GM18873 (cell line): Measurements from ENCODE around the gene BRD8.
"Not testable (repeated sequence)": the region's sequence is repeated elsewhere in the genome, so short reads cannot be mapped to it uniquely, and the experiment has no call there.

Experiments
- ATAC-seq: cut with Tn5 transposase; IDR thresholded peaks from one replicate; pipeline ENCODE4 v1.9.1; 2021; ENCODE audit warnings: mild to moderate bottlenecking, moderate library complexity, moderate number of reproducible peaks; ENCODE audit not compliant: unreplicated experiment, low FRiP score

BRD8 gene, protein sequence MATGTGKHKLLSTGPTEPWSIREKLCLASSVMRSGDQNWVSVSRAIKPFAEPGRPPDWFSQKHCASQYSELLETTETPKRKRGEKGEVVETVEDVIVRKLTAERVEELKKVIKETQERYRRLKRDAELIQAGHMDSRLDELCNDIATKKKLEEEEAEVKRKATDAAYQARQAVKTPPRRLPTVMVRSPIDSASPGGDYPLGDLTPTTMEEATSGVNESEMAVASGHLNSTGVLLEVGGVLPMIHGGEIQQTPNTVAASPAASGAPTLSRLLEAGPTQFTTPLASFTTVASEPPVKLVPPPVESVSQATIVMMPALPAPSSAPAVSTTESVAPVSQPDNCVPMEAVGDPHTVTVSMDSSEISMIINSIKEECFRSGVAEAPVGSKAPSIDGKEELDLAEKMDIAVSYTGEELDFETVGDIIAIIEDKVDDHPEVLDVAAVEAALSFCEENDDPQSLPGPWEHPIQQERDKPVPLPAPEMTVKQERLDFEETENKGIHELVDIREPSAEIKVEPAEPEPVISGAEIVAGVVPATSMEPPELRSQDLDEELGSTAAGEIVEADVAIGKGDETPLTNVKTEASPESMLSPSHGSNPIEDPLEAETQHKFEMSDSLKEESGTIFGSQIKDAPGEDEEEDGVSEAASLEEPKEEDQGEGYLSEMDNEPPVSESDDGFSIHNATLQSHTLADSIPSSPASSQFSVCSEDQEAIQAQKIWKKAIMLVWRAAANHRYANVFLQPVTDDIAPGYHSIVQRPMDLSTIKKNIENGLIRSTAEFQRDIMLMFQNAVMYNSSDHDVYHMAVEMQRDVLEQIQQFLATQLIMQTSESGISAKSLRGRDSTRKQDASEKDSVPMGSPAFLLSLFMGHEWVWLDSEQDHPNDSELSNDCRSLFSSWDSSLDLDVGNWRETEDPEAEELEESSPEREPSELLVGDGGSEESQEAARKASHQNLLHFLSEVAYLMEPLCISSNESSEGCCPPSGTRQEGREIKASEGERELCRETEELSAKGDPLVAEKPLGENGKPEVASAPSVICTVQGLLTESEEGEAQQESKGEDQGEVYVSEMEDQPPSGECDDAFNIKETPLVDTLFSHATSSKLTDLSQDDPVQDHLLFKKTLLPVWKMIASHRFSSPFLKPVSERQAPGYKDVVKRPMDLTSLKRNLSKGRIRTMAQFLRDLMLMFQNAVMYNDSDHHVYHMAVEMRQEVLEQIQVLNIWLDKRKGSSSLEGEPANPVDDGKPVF

DNA sequence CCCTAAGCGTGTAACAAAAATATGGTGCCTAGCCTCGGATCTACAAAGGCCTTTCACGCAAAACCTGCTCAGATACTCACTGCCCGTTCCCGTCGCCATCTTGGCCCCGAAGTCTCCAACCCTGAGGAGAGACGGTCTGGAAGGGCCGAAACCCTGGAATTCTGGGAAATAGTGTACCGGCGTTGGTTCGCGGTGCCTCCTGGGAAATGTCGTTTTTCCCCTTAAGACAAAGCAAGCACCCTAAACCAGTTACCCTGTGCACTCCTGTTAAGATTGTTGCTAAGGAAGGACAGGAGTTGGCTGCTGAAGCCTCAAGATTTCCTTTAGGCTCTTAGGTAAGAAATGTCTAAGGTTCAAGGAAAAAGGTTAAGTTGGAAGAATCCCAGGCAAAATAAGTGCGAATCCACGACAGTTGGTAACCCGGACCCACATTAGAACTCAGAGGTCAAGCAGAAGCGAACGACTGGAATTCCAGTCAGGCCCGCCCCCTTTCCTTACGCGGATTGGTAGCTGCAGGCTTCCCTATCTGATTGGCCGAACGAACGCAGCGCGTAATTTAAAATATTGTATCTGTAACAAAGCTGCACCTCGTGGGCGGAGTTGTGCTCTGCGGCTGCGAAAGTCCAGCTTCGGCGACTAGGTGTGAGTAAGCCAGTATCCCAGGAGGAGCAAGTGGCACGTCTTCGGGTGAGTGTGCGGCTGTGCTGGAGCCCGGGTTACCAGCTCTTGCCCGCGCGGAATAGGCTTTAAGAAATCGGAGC, at the start of gene BRD8, which contains the start of gene KIF20A:
Gene BRD8 (minus strand): TSS at position 115 of the 761 bp plus-strand sequence. CDS start 16 bp downstream, at position 99.
Gene KIF20A (plus strand): TSS at position 597 of the 761 bp plus-strand sequence. CDS start 569 bp downstream, outside the sequence.
- peak; percentile 67 for ATAC-seq

DNA sequence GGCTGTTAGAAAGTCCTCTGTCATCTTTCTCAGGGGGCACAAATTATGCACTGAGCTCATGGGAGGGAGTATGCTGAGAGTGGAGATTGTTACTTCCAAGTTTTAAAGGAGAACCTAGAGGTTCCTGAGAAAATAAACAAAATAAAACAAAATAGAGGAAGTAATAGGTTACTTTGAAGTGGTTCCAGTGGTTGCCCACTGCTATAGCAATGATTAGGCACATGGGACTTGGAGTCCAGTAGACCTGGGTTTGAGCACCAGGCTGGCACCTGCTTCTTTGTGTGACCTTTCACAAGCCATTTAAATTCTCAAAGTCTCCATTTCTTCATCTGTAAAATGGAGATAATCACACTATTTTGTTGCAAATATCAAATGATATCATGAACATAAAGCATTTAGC, 48.5 kb upstream of the BRD8 start:
- ATAC-seq = no peak

DNA sequence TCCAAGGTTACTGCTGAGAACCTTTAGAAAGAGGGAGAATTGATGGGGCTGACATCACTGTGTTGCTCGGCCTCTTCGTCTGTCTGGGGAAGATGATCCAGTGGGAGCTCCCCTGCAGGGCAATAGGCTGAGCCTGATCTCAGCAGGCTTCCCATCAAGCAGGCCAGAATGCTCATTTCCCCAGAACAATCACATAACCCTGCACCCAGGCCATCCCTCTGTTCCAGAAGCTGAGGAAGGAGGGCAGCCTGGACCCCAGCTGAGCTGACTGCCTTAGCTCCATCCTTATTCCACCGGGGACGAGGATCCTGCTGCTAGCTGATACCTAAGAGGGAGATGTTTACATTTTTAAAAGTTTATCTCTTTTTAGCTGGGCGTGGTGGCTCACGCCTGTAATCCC, 46.3 kb upstream of the BRD8 start:
- no peak for ATAC-seq

DNA sequence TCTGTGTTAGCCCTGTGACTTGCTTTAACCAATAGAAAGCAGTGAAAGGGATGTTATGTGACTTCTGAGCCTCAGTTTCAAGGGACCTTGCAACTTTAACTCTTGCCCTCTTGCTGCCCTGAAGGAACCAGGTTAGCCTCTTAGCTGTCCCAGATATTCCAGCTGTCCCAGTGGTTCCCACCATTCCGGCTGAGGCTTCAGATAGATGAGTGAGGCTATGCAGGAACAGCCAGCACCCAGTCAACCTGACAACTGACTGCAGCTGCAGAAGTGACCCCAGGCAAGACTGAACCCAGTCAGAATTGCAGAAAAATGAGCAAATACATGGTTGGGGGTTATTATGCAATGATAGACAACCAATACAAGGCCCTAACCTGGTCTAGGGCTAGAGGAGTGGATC, 45.1 kb upstream of the BRD8 start:
- ATAC-seq = no peak

DNA sequence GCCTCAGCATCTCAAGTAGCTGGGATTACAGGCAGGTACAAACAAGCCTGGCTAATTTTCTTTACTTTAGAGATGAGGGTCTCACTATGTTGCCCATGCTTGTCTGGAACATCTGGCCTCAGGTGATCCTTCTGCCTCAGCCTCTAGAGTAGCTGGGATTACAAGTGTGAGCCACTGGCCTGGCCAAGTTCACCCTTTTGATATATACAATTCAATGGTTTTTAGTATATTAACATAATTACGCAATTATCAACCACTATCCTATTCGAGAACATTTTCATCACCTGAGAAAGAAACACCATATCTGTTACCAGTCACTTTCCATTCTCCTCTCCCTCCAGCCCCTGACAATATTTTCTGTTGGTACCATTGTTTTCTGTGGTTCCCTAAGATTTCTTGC, 38.4 kb upstream of the BRD8 start:
- no peak for ATAC-seq

DNA sequence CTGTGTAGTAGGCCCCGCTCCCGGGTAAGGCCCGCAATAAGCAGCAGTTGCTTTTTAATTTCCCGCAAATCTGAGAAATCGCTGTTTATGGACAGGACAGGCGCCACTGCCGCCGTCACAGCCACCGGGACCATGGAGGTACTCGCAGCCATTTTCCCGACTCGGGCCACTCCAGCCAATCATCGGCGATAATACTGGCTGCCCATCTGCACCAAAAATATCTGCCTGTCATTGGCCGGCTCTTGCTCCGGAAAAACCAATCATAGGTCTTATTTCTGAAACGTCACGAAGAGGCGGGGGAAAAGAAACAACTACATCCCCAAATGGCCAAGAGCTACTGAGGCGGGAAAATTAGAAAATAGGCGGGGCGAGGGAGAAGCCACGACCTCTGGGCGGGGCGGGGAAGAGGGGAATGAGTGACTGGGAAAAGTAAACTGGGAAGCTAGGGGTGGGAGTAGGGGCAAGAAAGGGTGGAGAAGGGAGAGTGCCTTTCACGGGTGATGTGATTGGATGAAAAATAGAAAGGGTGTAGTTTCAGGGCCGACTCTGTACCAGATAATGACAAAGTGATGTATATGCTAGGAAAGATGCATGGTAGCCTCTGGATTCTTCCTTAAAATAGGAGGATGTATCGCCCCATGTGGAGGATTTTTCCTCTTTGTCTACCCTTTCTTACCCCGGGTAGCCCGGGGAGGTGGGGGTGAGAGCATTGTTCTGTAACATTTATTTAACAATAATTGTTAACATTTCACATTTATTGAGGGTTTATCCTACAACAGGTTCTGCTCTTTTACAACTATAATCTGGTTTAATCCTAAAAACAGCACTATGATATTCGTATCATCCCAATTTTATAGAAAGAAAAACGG, 35.0 kb upstream of the BRD8 start, which contains the start of gene CDC23:
Gene CDC23 (minus strand): TSS at position 163 of the 869 bp plus-strand sequence. CDS start 11 bp downstream, at position 152.
- peak; percentile 91 for ATAC-seq

DNA sequence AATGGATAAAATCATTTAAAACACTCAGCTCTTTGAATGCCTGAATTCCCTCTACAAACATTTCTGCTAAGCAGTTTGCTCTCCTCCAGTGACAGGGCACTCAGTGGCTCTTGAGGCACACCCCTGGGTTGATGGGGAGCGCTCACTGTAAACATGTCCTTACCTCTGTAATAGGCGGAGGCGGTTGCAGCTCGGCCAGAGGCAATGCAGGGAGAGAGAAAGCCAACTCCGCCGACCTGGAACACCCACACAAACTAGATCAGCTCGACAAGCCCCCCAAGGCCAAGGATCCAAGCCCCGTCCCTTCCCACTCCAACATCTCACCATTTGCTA, 34.4 kb upstream of the BRD8 start:
- peak; percentile 8 for ATAC-seq

DNA sequence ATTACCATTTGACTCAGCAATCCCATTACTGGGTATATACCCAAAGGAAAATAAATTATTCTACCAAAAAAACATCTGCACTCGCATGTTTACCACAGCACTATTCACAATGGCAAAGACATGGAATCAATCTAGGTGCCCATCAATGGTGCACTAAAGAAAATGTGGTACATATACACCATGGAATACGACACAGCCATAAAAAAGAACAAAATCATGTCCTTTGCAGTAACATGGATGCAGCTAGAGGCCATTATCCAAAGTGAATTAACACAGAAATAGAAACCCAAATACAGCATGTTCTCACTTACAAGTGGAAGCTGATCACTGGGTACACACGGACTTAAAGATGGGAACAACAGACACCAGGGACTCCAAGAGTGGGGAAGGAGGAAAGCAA, 32.6 kb upstream of the BRD8 start:
- no peak for ATAC-seq

DNA sequence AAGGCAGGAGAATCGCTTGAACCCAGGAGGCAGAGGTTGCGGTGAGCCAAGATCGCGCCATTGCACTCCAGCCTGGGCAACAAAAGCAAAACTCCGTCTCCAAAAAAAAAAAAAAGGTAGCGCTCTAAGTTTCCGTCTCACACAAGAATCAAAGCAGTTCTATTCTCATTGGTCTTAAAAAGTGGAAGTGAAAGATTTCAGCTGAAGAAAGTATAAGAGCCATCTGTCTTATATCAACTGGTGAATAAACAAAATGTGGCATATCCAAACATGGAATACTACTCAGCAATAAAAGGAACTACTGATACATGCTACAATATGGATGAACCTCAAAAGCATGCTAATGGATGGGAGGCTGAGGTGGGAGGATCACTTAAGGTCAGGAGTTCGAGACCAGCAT, 15.4 kb upstream of the BRD8 start:
- ATAC-seq = not testable (repeated sequence)

DNA sequence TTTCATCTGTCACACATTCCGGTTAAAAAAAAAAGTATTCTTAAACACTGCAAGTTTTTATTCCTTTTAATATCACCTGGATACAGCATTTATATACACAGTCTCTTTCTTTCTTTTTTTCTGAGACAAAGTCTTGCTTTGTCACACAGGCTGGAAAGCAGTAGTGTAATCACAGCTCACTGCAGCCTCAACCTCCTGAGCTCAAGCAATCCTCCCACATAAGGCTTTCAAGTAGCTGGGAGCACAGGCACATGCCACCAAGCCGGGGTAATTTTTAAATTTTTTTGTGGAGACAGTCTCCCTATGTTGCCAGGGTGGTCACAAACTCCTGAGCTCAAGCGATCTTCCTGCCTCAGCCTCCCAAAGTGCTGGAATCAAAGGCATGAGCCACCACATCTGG, 14.4 kb upstream of the BRD8 start:
- ATAC-seq = no peak

DNA sequence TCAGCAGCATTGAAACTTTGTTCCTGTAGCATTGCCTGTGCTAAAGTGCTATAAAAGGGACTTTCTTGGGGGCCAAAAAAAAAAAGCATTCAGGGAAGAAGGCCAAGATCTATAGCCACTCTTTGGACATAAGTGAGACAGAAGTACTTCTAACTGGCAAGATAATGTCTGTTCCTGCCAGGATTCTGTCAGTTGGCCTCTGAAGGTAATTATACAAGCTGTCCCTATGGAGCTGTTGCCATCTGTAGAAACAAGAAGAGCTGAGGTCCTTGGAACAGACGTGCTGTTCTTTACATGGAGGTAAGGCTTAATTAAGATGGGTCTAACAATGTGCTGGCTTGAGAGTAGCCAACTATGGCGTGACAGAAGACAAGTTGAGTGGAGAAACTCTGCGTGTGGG, 10.2 kb upstream of the BRD8 start:
- ATAC-seq = no peak

DNA sequence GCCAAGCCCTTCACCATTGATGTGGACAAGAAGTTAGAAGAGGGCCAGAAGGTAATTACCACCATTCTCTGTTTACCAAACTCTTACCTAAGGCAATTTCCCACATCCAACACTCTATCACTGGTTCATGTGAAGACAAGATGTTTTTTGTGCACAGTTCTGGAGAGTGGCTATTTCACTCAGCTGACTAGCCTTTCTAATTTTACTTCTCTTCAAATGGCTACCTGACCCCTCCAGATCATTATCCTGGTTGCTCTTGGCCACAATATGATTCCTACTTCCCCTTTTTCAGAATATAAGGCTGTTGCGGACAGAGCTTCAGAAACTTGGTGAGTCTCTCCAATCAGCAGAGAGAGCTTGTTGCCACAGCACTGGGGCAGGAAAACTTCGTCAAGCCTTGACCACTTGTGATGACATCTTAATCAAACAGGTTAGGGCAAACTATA, 7.6 kb upstream of the BRD8 start:
- no peak for ATAC-seq

DNA sequence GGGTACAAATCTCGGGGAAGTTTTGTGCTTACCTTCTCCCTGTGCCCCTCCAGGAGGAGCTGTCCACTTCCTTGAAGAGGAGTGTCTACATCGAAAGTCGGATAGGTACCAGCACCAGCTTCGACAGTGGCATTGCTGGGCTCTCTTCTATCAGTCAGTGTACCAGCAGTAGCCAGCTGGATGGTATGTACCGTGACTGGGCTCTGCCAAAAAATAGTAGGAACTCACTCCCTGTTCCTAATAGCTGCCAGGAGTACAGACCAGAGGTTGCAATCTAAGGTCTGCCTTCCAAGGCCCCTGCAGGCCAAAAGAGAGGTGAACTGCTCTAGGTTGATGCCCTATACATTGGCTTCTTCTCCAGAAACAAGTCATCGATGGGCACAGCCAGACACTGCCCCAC, 4.4 kb upstream of the BRD8 start:
- ATAC-seq = no peak

DNA sequence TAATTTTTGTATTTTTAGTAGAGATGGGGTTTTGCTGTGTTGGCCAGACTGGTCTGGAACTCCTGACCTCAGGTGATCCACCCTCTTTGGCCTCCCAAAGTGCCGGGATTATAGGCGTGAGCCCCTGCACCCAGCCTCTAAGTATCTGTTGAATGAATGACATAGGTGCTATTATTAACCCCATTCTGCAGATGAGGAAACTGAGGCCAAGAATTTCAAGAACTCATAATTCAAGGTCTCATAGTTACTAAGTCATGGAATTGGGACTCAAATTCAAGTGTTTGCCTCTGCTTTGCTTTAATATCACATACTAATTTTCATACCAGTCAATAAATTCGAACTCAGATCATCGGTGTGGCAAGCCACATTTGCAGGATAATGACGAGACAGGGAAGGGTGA, 2.4 kb upstream of the BRD8 start:
- no peak for ATAC-seq

DNA sequence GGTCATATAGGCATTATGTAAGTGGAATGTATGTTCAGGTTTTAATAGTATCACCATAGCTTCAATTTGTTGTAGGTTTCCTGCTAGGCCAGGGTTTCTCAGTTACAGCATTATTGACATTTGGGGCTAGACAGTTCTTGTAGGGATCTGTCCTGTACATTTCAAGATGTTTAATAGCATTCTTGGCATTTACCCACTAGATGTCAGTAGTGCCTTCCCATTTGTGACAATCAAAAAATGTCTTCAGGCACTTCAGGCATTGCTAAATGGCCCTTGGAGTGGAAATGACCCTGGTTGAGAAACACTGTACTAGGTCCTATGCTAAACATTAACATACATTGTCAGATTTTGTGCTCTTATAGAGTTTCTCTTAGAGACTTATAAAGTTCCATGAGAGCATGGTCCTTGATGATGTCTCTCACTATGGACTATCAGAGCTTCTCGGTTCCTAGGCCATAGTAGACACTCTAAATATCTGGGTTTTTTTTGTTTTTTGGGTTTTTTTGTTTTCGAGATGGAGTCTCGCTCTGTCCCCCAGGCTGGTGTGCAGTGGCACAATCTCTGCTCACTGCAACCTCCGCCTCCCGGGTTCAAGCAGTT, 1.9 kb upstream of the BRD8 start:
- ATAC-seq = no peak

DNA sequence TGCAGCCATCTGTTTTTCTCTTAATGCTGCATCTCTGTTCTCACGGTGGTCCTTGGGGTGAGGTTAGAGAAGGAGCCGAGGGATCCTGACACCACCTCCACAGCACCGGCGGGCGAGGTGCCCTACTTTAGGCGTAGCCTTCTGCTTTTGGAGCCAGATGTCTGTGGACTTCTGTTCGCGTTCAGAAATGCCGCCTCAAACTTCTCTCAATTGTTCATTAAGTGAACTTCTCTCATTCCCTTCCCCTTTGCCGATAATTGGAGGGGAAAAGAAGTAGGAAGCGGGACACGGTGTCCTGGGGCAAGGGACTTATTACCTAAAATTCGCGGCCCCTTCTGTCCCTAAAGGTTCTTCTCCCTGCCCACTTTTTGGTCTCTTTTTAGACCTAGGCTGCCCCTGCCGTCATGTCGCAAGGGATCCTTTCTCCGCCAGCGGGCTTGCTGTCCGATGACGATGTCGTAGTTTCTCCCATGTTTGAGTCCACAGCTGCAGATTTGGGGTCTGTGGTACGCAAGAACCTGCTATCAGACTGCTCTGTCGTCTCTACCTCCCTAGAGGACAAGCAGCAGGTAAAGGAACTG, 937 bp upstream of the BRD8 start:
- no peak for ATAC-seq

DNA sequence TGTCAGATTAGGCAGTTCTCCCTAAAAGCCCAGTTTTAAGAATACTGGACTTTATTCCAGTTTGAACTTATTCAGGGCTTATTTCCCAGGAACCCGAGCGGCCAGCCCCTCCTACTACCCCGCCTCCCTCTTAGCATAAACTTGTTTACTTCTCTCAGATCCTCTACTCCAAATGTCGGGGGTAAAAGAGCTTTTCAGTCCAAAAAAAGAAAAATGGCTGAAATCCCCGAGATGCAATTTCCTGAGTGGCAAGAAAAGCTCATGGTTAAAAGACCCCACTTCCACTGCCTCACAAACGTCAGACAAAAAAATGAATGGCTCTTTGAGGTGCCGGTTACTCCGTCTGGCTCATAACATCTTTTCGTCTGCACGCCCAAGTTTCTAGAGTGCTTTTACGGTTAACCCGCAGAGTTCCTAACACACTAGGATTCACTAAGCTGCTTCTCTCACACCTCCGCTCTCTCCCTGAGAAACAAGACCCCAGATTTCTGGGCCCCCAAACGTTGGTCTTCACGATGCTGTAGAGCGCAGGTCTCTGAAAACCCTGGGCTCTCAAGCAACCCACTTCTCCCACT, 402 bp downstream of the BRD8 start:
- no peak for ATAC-seq

DNA sequence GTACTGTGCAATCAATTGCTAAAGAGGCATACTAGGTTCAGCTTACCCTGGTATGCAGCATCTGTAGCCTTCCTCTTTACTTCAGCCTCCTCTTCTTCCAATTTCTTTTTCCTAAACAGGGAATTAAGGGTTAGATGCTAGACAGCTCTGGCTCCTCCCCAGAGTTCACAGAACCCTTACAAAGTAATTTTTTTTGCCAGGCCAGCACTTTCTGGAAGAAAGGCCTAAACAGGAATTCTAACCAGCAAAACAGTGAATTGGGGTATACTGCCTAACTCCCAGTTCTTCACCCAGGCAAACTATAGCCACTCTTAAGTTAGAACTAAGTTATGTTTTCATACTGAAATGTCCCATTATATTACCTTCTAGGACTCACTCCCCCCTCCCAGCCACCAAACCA, 8.1 kb downstream of the BRD8 start:
- no peak for ATAC-seq
